Inflammatory macrophage treated with lipopolysaccharide for 4 hours (primary cell): Measurements from ENCODE around the gene PTPRG.

Experiments
- DNase-seq: peaks from one replicate; pipeline ENCODE4 v3.0.0-alpha.2; 2020

Gene PTPRG

DNA sequence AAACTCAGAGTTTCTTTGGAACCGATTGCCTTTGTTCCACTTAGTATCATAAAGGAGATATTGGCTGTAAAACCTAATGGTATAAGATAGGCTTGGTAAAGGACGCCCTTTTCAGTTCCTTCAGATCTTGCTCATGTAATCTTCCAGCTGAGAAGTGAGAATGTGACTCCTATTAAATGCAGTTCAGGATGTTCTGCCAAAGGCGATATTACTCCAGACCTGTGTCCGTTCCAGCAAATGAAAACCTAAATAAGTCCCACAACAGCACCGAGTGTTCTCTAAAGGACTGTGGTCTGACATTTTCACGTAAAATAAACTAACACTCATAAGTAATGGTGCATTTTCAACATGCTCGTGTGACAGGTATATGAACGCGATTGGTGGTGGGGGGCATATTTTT lies 535.8 kb downstream of the PTPRG start:
- no peak for DNase-seq

DNA sequence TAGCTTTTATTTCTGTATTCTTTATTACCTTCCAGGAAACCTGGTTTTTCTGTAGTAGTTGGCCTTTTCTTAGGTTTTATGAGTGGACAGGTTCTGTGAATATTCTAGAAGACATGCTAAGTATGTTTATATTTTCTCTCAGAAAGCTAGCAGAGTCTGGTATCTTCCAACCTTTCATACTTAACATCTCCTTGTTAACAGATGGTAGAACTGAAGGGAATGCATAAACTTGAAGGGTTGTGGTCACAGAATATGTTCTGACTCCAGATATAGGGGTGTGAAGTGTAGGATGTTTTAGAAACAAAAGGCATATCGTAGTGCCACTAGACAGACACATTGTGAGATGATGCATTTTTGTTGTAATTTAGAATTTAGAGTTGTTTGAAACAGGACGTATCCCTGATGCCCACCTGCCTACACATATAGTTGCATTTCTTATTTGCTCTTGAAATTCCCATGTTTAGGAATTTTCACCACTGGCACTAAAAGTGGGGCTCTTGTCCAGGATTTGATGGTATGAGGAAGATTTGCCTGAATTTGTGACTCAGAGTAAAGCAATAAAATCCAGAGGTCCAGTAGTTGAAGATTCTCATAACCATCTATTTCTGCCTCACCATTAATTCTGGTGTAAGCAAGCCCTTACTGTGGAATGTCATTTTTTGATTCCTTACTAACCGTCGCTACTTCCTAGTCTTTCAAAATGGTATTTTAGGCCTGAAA lies 537.4 kb downstream of the PTPRG start:
- DNase-seq = no peak

DNA sequence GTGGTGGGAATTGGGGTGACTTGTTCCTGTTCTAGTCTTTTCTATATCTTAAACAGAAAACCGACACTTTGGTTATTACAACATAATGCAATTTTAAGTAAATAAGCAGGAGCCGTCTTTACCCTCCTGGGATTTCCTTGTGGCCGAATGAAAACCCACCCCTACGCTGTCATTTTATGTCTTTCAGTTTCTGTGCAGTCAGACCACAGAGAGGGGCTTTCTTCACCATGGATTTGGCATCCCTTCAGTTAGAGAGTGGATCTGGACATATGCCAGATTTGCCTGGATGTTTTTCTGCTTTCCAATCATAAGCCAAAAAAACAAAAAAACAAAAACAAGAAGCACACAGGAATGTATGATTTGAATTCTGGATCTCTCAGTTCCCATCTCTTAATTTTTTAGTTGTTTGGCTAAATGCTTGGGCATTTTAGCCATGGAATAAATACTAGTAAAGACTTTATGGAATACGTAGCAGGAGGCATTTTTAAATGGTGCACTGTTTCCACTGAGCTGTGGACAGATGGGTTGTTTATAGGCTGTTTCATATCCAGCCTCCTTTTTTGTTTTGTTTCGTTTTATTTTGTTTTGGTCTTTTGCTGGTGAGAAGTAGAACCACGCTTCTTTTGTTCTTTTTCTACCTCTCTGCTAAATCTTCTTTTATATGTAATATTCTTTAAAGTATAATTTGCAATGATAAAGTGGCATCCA lies 539.1 kb downstream of the PTPRG start:
- DNase-seq = no peak

DNA sequence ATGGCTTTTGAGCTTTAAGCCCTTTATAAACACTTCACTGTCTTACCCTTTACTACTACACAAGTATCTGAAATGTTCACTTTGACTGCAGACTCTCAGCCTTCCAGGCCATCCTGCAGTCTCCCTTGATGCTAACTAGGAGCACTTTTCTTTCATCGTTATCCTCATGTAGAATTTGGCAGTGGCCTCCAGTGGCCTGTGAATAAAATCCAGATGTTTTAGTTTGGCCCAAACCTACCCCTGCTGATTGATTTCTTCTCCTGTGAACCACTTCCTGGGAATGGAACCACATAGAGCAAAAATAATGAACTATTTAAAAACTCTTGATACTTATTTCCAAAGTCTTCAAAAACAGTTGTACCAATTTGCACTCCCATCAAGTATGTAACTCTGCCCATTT lies 540.1 kb downstream of the PTPRG start:
- DNase-seq = no peak

DNA sequence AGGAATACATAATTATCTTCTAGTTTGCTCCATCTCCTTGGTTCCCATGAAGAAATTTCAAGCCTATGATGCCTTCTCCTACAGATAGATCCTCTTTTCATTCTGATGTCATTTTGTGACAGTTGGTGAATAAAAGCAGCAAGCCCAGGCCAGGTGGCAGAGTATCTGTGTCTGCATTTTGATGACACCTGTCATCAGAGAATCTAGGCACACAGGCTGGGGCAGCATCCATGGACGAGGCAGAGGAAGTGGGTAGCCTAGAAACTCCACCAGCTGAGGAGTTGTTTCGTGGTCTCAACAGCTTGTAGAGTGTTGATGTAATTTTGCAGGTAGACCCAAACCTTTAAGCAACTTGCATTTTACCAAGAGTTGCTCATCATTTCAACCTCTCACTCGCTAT lies 542.2 kb downstream of the PTPRG start:
- no peak for DNase-seq

DNA sequence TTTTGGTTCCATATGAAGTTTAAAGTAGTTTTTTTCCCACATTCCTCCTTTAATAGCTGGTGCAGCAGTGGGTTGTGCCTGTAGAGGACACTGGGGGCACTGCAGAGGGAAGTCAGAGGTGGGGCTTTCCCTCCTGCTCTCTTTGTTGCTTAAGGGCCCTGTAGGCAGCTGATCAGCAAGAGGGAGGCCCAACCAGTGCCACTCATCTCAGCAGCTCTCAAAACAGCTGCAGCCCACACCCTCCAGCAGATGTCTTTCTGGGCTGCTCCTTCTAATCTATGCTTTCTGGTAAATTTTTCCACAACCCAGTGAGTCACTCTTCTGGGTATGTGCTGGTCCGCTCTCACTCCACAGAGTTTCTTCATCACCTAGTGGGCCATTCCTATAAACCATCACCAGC lies 548.2 kb downstream of the PTPRG start:
- no peak for DNase-seq

DNA sequence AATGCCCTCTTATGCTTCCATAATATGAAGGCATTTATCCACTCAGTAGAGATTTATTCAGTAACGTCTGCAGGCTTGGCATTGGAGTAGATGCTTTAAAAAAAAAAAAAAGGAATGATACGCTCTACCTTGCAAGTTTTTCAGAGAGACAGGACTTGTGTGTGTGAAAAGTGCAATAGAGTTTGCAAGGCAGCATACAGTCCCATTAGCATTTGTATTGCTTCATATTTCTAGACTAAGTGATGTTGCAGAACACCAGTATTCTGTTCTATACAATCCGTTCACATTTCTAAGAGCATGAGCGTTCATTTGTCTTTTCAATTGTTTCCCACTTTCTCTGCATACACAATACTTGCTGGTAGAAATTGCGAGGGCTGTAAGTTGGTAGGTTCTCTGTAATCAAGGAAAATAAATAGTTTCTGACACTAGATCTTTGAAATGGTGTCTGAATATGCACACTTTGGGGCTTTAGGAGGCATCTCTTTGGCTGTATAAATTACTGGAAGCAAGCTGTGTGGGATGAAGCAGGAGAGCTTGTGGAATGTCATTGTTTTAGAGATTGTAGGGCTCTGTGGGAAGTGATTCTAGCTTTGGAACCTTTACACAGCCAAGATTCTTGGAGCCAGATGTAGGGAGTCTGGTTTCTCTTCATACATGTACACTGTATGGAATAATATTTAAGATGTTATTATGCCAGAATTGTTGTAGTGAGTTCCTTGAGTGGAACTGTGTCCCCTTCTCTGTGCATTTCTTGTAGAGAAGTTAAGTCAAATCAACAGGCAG lies 549.3 kb downstream of the PTPRG start:
- no peak for DNase-seq

DNA sequence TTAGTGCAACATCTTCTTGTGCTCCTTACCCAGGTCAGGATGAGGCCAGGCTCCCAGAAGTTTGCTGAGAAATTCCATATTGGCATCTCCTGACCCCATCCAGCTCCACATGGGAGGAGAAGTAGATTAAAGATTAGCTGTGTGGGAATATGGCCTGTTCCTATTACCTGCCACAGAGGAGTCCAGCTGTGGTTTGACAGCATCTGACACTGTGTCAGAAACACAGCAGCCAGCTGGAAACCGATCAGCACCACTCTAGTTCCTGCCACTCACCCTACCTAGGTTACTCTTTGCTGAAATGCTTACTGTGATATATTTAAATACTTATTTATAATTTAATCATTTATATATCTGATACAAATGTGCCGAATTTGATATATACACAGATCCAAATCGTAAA lies 551.7 kb downstream of the PTPRG start:
- DNase-seq = no peak

DNA sequence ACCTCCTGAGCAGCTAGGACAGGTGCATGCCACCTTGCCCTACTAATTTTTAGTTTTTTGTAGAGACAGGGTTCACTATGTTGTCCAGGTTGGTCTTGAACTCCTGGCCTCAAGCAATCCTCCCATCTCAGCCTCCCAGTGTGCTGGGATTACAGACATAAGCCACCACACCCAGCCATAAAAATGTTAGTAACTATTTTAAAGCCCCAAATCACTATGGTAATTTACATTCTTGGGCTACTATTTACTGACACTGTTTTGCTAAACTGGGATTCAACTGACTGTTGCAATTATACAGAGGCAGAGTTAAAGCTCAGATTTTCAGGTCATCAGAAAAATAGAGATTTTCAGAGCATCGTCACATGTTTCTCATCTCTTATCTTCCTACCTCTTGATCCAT lies 553.4 kb downstream of the PTPRG start:
- DNase-seq = no peak

DNA sequence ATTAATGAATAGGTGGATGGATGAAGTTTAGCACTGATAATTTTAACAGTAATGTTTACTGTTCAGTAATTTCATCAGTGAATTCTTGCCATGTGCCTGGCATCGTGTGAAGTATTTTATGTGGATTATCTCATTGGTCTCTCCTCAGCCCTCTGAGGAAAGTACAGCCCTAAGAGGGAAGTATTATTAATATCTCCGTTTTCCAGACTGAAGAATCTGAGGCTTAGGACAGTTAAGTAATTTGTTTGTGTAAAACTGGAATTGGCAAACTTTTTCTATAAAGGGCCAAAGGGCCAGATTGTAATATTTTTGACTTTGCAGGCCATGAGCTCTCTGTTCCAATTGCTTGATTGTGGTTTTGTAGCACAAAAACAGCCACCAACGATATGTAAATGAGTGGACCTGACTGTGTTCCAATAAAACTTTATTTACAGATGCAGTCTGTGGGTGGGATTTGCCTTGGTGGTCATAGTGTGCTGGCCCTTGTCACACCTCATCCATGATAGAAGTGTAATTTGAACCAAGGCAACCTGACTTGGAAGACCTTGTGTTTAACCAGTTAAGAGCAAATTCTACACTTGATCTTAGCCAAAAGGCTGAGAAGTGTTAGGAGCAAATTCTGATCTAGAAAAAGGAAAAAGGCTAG lies 556.7 kb downstream of the PTPRG start:
- DNase-seq = no peak

DNA sequence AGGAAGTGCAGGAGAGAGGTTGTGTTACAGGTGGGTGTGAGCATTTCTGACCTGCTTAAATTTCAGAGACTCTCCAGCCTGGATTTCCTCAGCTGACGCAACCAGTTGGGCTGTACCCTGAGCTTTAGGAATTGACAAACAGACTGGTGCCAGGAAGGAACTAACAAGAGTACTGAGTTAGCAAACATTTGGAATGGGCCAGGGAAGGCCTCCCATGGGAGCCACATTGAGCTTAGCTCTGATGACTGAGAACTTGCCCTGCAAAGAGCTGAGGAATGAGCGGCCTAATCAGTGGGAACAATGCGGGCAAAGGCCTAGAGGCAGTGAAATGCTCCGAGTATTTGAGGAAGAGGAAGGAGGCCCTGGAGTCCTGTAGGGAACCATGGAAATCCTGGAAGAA lies 557.8 kb downstream of the PTPRG start:
- DNase-seq = no peak

DNA sequence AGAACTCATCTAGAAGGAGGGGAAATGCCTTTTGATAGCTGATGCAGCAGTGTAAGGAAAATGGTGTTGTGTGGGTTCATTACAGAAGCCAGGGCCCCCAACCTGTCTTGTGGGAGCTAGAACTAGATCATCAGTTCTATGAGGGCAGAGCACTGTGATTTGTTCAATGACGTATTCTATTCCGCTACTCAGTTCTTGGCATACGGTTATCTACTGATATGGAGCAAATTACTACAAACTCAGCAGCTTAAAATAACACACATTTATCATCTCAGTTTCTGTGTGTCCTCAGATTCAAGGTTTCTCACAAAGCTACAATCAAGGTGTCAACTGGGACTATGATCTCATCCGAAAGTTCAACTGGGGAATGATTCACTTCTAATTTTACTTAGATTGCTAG lies 561.4 kb downstream of the PTPRG start:
- no peak for DNase-seq

DNA sequence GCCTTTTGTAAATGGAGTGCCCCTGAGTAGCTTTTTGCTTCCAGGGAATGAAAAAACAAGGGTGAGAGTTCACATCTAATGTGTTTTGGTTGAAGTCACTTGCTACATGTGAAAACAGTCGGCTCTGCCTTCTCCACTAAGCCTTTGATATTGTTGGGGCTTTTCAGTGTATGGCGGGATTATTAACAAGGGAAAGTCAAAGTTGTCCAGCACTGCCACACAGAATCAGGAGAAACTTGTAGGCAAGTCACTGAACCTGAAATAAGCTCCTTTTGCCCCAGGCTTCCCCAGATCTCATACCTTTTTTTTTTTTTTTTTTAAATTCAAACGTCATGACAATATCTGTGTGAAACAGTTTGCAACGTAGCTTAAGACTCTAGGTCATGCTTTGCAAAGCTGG lies 564.0 kb downstream of the PTPRG start:
- no peak for DNase-seq

DNA sequence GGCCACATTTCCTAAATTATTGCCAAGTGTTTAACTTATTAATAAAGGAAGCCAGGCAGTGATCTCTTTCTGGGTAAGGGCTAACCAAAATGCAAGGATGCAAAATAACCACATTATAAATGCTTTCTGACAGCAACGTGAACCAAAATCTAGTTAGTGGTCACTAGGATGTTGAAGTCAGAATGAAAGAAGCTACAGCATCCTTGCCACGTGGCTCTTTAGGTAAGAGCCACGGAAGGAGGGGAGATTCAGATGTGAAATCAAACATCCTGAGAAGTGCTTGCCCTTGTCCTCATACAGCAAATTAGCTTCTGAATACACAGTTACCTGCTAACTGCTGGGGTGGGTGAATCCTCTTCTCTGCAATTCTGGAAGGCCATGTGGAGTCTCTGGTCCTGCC lies 565.7 kb downstream of the PTPRG start:
- no peak for DNase-seq

DNA sequence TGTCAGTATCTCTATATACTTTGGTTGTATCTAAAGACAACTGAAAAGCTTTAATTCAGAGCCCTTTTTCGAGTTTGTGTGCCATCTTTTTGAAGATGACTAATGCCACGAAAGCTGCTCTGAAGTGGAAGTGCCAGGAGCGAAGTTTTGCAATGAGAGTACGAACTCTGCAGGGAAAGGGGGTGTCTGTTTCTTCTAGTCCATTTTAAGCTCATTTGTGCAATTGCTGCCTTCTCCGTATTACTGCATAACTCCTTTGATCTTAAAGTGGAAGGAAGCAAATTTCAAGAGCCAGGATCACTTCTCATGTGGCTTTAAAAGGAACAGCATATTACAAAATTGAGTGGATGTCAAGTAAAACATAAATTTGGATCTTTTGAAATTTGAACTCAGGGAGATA lies 566.7 kb downstream of the PTPRG start:
- peak; percentile 17 for DNase-seq

DNA sequence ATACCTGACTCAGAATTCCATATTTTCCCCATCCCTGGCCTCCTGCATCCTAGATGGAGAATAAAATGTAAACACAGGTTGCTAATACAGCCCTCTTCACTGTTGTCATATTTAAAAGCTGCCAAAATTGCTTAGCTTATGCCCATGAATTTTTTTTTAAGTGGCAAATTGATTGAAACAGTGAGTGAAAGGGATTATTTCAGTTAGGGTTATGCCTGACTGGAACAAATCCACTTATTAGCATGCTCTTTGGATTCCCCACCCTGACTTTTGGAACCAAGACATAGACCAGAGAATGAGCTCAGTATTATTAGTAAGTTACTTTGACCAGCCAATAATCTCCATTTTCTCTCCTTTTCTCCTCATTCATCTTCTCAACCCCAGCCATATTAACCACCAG lies 567.3 kb downstream of the PTPRG start:
- no peak for DNase-seq

DNA sequence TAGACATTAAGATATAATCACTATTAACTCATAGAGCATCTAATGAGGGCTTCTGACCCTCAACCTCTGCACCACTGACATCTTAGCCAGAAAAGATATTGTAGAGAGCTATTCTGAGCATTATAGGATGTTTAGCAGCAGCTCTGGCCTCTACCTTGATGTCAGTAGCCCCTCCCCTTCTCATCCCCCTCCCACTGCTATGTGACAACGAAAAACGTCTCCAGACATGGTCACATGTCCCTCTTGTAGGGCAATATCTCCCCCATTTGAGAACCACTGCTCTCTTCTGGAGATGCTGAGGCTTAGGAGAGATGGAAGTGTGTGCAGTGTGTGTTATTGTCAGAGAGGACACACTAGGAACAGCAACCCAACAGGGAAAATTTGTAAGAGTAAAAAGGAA lies 569.7 kb downstream of the PTPRG start:
- DNase-seq = no peak

DNA sequence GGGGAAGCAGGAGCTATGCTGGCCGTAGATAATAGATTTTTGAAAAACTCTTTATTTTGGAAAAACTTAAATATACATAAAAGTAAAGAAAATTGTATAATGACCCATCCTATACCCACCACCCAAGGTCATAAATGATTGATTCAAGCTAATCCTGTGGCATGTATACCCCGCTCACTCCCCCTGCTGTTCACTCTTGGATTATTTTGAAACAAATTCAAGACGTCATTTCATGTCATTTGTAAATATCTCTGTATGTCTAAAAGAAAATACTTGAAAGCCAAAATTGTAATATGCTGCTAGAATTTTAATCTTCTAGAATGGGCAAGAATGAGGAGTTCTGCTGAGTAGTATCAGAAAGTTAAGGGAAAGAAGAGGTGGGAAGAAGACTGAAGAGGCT lies 570.2 kb downstream of the PTPRG start:
- DNase-seq = no peak

DNA sequence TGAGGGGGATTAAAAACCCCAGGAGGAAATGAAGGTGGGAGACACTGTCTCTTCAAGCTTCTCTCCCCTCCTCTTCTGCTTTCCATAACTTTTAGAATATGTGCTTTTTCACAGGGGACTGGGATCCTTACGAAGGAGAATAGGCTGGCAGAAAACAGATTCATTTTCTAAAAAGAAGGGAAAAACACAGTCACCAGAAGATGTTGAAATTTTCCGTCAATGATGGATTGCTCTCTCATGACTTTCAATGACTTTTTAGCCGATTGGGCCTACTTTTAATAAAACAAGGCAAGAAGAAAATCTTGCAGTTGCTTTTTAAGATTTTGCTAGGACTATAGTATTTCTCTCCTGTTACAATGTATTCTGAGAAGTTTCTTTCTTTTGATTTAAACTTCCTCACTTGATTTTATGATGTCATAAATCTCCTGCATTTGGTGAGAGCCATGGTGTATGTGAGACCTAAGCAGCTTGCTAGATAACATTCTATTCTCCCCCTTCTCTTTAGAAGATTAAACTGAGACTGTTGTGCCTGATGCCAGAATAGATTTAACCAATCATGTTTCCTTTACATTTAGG lies 570.7 kb downstream of the PTPRG start:
- no peak for DNase-seq

DNA sequence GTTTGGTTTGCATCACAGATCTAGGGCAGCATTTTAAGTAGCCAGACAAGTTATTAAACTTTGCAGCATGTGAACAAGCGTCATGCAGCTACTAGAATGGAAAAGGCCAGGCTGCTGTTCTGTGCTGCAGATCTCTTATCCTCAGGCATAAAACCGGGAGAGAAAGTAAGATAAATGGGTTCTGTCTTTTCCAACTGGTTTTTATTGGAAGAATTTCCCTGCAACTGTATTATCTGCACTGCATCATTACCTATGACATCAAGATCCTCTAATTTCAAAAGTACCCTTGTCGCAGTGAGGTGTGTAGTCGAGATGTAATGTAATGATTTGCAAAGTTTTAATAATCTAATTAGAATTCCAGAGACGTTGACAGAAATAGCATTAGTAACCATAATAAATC lies 571.6 kb downstream of the PTPRG start:
- DNase-seq = no peak

DNA sequence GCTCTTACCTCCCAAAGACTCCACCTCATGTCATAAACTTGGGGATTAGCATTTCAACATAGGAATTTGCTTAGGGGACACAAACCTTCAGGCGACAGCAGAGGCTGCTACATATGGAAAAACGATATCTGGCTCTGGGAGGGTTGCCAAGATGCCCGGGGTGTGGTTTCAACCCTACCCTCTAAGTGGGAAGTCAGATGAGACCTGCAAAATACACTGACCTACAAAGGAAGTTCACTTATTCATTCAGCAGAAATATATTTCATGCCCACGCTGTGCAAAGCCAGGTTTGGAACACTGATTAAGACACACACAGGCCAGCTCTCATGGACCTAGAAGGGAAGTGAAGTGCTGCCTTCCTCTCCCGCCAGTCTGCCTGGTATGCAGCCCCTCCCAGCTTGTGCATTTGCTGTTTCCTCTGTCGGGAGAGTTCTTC lies 572.7 kb downstream of the PTPRG start:
- no peak for DNase-seq

DNA sequence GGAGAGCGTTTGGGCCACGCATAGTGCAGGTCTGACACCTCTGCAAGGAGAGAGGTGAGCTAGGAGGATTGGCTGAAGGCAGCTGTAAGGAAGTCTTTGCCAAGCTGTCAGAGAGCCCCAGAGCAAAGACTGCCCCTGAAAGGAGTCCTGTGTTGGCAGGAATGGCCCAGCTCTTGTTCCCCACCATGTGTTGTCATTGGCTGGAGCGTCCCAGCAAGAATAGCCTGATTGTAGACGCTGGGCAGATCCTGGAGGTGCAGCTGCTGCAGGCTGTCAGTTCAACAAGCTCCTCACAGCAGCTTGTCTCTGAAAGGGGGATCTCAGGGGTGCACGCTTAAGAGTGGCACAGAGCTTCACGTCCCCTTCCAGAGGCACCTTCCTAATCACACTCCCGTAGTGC lies 574.4 kb downstream of the PTPRG start:
- no peak for DNase-seq

DNA sequence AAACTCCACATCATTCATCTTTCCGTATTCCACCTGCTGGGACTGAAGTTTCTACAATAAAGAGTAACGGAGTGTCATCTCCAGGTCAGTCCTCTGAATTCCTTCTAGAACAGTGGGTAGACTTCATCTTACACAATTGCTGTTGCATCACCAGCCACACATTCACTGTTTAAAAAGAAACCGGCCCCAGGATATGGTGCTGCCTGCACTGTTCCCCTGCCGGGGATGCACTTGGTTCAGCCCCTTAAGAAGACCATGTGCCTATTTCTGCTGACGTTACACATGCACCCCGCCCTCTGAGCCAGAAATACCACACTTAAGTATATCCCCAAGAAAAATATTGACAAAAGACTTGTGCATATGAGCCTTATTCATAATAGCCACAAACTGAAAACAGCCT lies 578.6 kb downstream of the PTPRG start:
- peak; percentile 16 for DNase-seq
